Measurements from ENCODE around the gene CDKN3.
A peak's percentile ranks its signal among the peaks of the same experiment; 100 is the strongest.

The CDKN3 gene

GRCh38 chr14:54443981-54444380, 47.2 kb downstream of the CDKN3 start:
- peaks cover 7 to 25% (median 20%) of the 10 kb centered on the region in 4 experiments for H3K4me1 ChIP-seq (ENCODE audit: control extremely low read depth in 1 of 4, control insufficient read depth in 4 of 4, insufficient read depth in 4 of 4, low read length in 3 of 4)
- ChIA-PET CTCF (interaction anchor here (1.2 to 1.8 kb wide), 3 partner anchors 9 to 77 kb away, joined by 3 to 6 read pairs (median 4); no protein-coding TSS in a partner anchor), POLR2A (no interaction called here)
- 94% methylated on average over 15 of the region's 18 CpGs for WGBS (ENCODE audit: insufficient coverage)
- H3K27me3 ChIP-seq (replicated peaks in 2 of 5; ENCODE audit: control insufficient read depth in 4 of 5, insufficient read depth in 5 of 5, low read length in 4 of 5), result peaks cover 0 to 5% (median 1%) of the 10 kb centered on the region in 5 experiments
- no peaks in the 10 kb centered on the region for H3K9me3 ChIP-seq (ENCODE audit: control extremely low read depth in 1 of 5, control insufficient read depth in 4 of 5, insufficient read depth in 2 of 5, low read depth in 1 of 5, low read length in 4 of 5)
- DNase-seq, result no peak
- no peaks in the 10 kb centered on the region for H3K36me3 ChIP-seq (ENCODE audit: control insufficient read depth in 4 of 4, insufficient read depth in 4 of 4, low read length in 3 of 4)
- H3K4me3 ChIP-seq (ENCODE audit: control insufficient read depth in 1 of 7, extremely low read depth in 1 of 7, insufficient read depth in 4 of 7, low read depth in 2 of 7, low read length in 6 of 7), result no peak overlapping the region
- no peak overlapping the region for H3K27ac ChIP-seq (ENCODE audit: insufficient read depth in 1 of 2, low read depth in 1 of 2, low read length in 2 of 2, poor library complexity in 1 of 2, severe bottlenecking in 2 of 2)

GRCh38 chr14:54444681-54445080, 47.9 kb downstream of the CDKN3 start:
- POLR2A ChIA-PET, result no interaction called here
- CTCF ChIA-PET, result interaction anchor here (1.3 kb wide), 1 partner anchor 9 kb away, joined by 3 read pairs; no protein-coding TSS in a partner anchor

GRCh38 chr14:54446161-54446693, 49.4 kb downstream of the CDKN3 start:
- H3K27me3 ChIP-seq (replicated peaks in 2 of 5; ENCODE audit: control insufficient read depth in 4 of 5, insufficient read depth in 5 of 5, low read length in 4 of 5), result peaks cover 0 to 7% (median 2%) of the 10 kb centered on the region in 5 experiments
- ChIA-PET POLR2A (interaction anchor here (0.6 kb wide), 1 partner anchor 21 kb away, joined by 3 read pairs; no protein-coding TSS in a partner anchor), CTCF (interaction anchor here (0.6 to 1.5 kb wide), 2 partner anchors 10 to 79 kb away, joined by 3 to 4 read pairs; no protein-coding TSS in a partner anchor)
- no peaks in the 10 kb centered on the region for H3K36me3 ChIP-seq (ENCODE audit: control insufficient read depth in 4 of 4, insufficient read depth in 4 of 4, low read length in 3 of 4)
- 64% methylated on average over 3 of the region's 5 CpGs for WGBS (ENCODE audit: insufficient coverage)
- no peaks in the 10 kb centered on the region for H3K9me3 ChIP-seq (ENCODE audit: control extremely low read depth in 1 of 5, control insufficient read depth in 4 of 5, insufficient read depth in 2 of 5, low read depth in 1 of 5, low read length in 4 of 5)
- H3K4me1 ChIP-seq (ENCODE audit: control extremely low read depth in 1 of 4, control insufficient read depth in 4 of 4, insufficient read depth in 4 of 4, low read length in 3 of 4), result peaks cover 0 to 16% (median 10%) of the 10 kb centered on the region in 4 experiments
- DNase-seq, result no peak
- H3K4me3 ChIP-seq (ENCODE audit: control insufficient read depth in 1 of 7, extremely low read depth in 1 of 7, insufficient read depth in 4 of 7, low read depth in 2 of 7, low read length in 6 of 7), result no peak overlapping the region
- no peak overlapping the region for H3K27ac ChIP-seq (ENCODE audit: insufficient read depth in 1 of 2, low read depth in 1 of 2, low read length in 2 of 2, poor library complexity in 1 of 2, severe bottlenecking in 2 of 2)

More at GRCh38 chr14:54444681-54445080, 47.9 kb downstream of the CDKN3 start:
- 98% methylated on average over 7 of the region's 7 CpGs for WGBS (ENCODE audit: insufficient coverage)
- Histone ChIP-seq H3K4me3 (ENCODE audit: control insufficient read depth in 1 of 7, extremely low read depth in 1 of 7, insufficient read depth in 4 of 7, low read depth in 2 of 7, low read length in 6 of 7) (no peak overlapping the region), H3K27me3 (replicated peaks in 2 of 5; ENCODE audit: control insufficient read depth in 4 of 5, insufficient read depth in 5 of 5, low read length in 4 of 5) (peaks cover 0 to 6% (median 2%) of the 10 kb centered on the region in 5 experiments), H3K4me1 (ENCODE audit: control extremely low read depth in 1 of 4, control insufficient read depth in 4 of 4, insufficient read depth in 4 of 4, low read length in 3 of 4) (peaks cover 7 to 24% (median 19%) of the 10 kb centered on the region in 4 experiments), H3K27ac (ENCODE audit: insufficient read depth in 1 of 2, low read depth in 1 of 2, low read length in 2 of 2, poor library complexity in 1 of 2, severe bottlenecking in 2 of 2) (no peak overlapping the region), H3K9me3 (ENCODE audit: control extremely low read depth in 1 of 5, control insufficient read depth in 4 of 5, insufficient read depth in 2 of 5, low read depth in 1 of 5, low read length in 4 of 5) (no peaks in the 10 kb centered on the region), H3K36me3 (ENCODE audit: control insufficient read depth in 4 of 4, insufficient read depth in 4 of 4, low read length in 3 of 4) (no peaks in the 10 kb centered on the region)
- no peak for DNase-seq

GRCh38 chr14:54447231-54447692, 50.5 kb downstream of the CDKN3 start:
- no peaks in the 10 kb centered on the region for H3K9me3 ChIP-seq (ENCODE audit: control extremely low read depth in 1 of 5, control insufficient read depth in 4 of 5, insufficient read depth in 2 of 5, low read depth in 1 of 5, low read length in 4 of 5)
- H3K4me3 ChIP-seq (ENCODE audit: control insufficient read depth in 1 of 7, extremely low read depth in 1 of 7, insufficient read depth in 4 of 7, low read depth in 2 of 7, low read length in 6 of 7), result no peak overlapping the region
- no peaks in the 10 kb centered on the region for H3K36me3 ChIP-seq (ENCODE audit: control insufficient read depth in 4 of 4, insufficient read depth in 4 of 4, low read length in 3 of 4)
- DNase-seq, result peak in 2 of 3 donors; percentile 40 to 49
- ChIA-PET POLR2A (interaction anchor here (0.6 kb wide), 1 partner anchor 1873 kb away, joined by 3 read pairs; no protein-coding TSS in a partner anchor), CTCF (interaction anchor here (0.7 kb wide), 1 partner anchor 103 kb away, joined by 3 read pairs; no protein-coding TSS in a partner anchor)
- peaks cover 0 to 13% (median 4%) of the 10 kb centered on the region in 4 experiments for H3K4me1 ChIP-seq (ENCODE audit: control extremely low read depth in 1 of 4, control insufficient read depth in 4 of 4, insufficient read depth in 4 of 4, low read length in 3 of 4)
- H3K27me3 ChIP-seq (replicated peaks in 2 of 5; ENCODE audit: control insufficient read depth in 4 of 5, insufficient read depth in 5 of 5, low read length in 4 of 5), result peaks cover 0 to 7% (median 2%) of the 10 kb centered on the region in 5 experiments
- H3K27ac ChIP-seq (ENCODE audit: insufficient read depth in 1 of 2, low read depth in 1 of 2, low read length in 2 of 2, poor library complexity in 1 of 2, severe bottlenecking in 2 of 2), result no peak overlapping the region
- WGBS (ENCODE audit: insufficient coverage), result 100% methylated on average over 2 of the region's 8 CpGs

GRCh38 chr14:54450535-54450934, 53.7 kb downstream of the CDKN3 start:
- Histone ChIP-seq H3K27me3 (replicated peaks in 2 of 5; ENCODE audit: control insufficient read depth in 4 of 5, insufficient read depth in 5 of 5, low read length in 4 of 5) (peaks cover 0 to 5% (median 2%) of the 10 kb centered on the region in 5 experiments), H3K36me3 (ENCODE audit: control insufficient read depth in 4 of 4, insufficient read depth in 4 of 4, low read length in 3 of 4) (no peaks in the 10 kb centered on the region), H3K9me3 (ENCODE audit: control extremely low read depth in 1 of 5, control insufficient read depth in 4 of 5, insufficient read depth in 2 of 5, low read depth in 1 of 5, low read length in 4 of 5) (no peaks in the 10 kb centered on the region), H3K4me1 (ENCODE audit: control extremely low read depth in 1 of 4, control insufficient read depth in 4 of 4, insufficient read depth in 4 of 4, low read length in 3 of 4) (peaks cover 0 to 13% (median 4%) of the 10 kb centered on the region in 4 experiments), H3K27ac (ENCODE audit: insufficient read depth in 1 of 2, low read depth in 1 of 2, low read length in 2 of 2, poor library complexity in 1 of 2, severe bottlenecking in 2 of 2) (no peak overlapping the region), H3K4me3 (ENCODE audit: control insufficient read depth in 1 of 7, extremely low read depth in 1 of 7, insufficient read depth in 4 of 7, low read depth in 2 of 7, low read length in 6 of 7) (no peak overlapping the region)
- WGBS (ENCODE audit: insufficient coverage), result 100% methylated on average over 1 of the region's 3 CpGs
- ChIA-PET CTCF (interaction anchor here (0.9 to 1.1 kb wide), 3 partner anchors 9 to 43 kb away, joined by 3 to 4 read pairs (median 3); no protein-coding TSS in a partner anchor), POLR2A (no interaction called here)
- peak in 2 of 3 donors; percentile 36 to 45 for DNase-seq

GRCh38 chr14:54451121-54451601, 54.4 kb downstream of the CDKN3 start:
- Histone ChIP-seq H3K27ac (ENCODE audit: insufficient read depth in 1 of 2, low read depth in 1 of 2, low read length in 2 of 2, poor library complexity in 1 of 2, severe bottlenecking in 2 of 2) (no peak overlapping the region), H3K4me3 (ENCODE audit: control insufficient read depth in 1 of 7, extremely low read depth in 1 of 7, insufficient read depth in 4 of 7, low read depth in 2 of 7, low read length in 6 of 7) (no peak overlapping the region), H3K36me3 (ENCODE audit: control insufficient read depth in 4 of 4, insufficient read depth in 4 of 4, low read length in 3 of 4) (no peaks in the 10 kb centered on the region), H3K27me3 (replicated peaks in 2 of 5; ENCODE audit: control insufficient read depth in 4 of 5, insufficient read depth in 5 of 5, low read length in 4 of 5) (peaks cover 0 to 5% (median 2%) of the 10 kb centered on the region in 5 experiments), H3K4me1 (ENCODE audit: control extremely low read depth in 1 of 4, control insufficient read depth in 4 of 4, insufficient read depth in 4 of 4, low read length in 3 of 4) (peaks cover 0 to 11% (median 2%) of the 10 kb centered on the region in 4 experiments), H3K9me3 (ENCODE audit: control extremely low read depth in 1 of 5, control insufficient read depth in 4 of 5, insufficient read depth in 2 of 5, low read depth in 1 of 5, low read length in 4 of 5) (no peaks in the 10 kb centered on the region)
- CTCF ChIA-PET, result interaction anchor here (0.9 to 1.2 kb wide), 3 partner anchors 20 to 438 kb away, joined by 3 read pairs; no protein-coding TSS in a partner anchor
- POLR2A ChIA-PET, result no interaction called here
- DNase-seq, result no peak
- WGBS (ENCODE audit: insufficient coverage), result 96% methylated on average over 7 of the region's 7 CpGs

- Histone ChIP-seq H3K4me1 (ENCODE audit: control extremely low read depth in 1 of 4, control insufficient read depth in 4 of 4, insufficient read depth in 4 of 4, low read length in 3 of 4) (peaks cover 0 to 5% (median 0%) of the 10 kb centered on the region in 4 experiments), H3K27me3 (replicated peaks in 2 of 5; ENCODE audit: control insufficient read depth in 4 of 5, insufficient read depth in 5 of 5, low read length in 4 of 5) (peaks cover 0 to 2% (median 0%) of the 10 kb centered on the region in 5 experiments), H3K27ac (ENCODE audit: insufficient read depth in 1 of 2, low read depth in 1 of 2, low read length in 2 of 2, poor library complexity in 1 of 2, severe bottlenecking in 2 of 2) (no peak overlapping the region), H3K4me3 (ENCODE audit: control insufficient read depth in 1 of 7, extremely low read depth in 1 of 7, insufficient read depth in 4 of 7, low read depth in 2 of 7, low read length in 6 of 7) (no peak overlapping the region), H3K36me3 (ENCODE audit: control insufficient read depth in 4 of 4, insufficient read depth in 4 of 4, low read length in 3 of 4) (no peaks in the 10 kb centered on the region), H3K9me3 (ENCODE audit: control extremely low read depth in 1 of 5, control insufficient read depth in 4 of 5, insufficient read depth in 2 of 5, low read depth in 1 of 5, low read length in 4 of 5) (no peaks in the 10 kb centered on the region)
- ChIA-PET CTCF (interaction anchor here (0.6 to 1.2 kb wide), 3 partner anchors 36 to 994 kb away, joined by 3 read pairs; no protein-coding TSS in a partner anchor), POLR2A (interaction anchor here (0.6 kb wide), 1 partner anchor 1739 kb away, joined by 8 read pairs; no protein-coding TSS in a partner anchor)
- DNase-seq, result no peak
- 100% methylated on average over 1 of the region's 3 CpGs for WGBS (ENCODE audit: insufficient coverage)
Measured at GRCh38 chr14:54451961-54452360, 55.2 kb downstream of the CDKN3 start.

All from common myeloid progenitor, CD34-positive (primary cell).